Ovary (tissue), 9 donors: Measurements from ENCODE around the gene PRMT1. TPM values are rescaled to one million over a fixed set of nuclear protein-coding genes. Genes with fewer than 3 reads are reported as not detected.

Experiments used
- DNase-seq, 5 donors: peaks; one replicate each; pipeline ENCODE4 v3.0.0-alpha.2; 2019 to 2020
- H3K27ac ChIP-seq, 2 donors: fragments of 200-600 bp; one replicate each; pipeline versions ENCODE4 v1.5.1 to v1.8.0; 2019 to 2022
- H3K27me3 ChIP-seq: fragments of 200-600 bp; one replicate; pipeline ENCODE4 v1.8.0; 2022
- H3K36me3 ChIP-seq: fragments of 200-600 bp; sonication (generic); one replicate; pipeline ENCODE4 v1.5.1; 2019
- H3K4me1 ChIP-seq: one replicate; pipeline ENCODE4 v1.8.1; 2013; ENCODE audit warnings: mild to moderate bottlenecking, moderate library complexity; ENCODE audit not compliant: insufficient read depth
- H3K4me3 ChIP-seq: fragments of 200-600 bp; sonication (generic); one replicate; pipeline ENCODE4 v1.5.1; 2017
- H3K9me3 ChIP-seq, 2 donors: fragments of 200-600 bp in 1 of 2; sonication (generic) in 1 of 2; one replicate each; pipeline versions ENCODE4 v1.5.1 to v1.8.1; 2013 to 2019; ENCODE audit warnings: mild to moderate bottlenecking in 1 of 2, moderate library complexity in 1 of 2
- CTCF ChIP-seq, 3 donors: fragments of 450-650 bp in 2 of 3; fragments of 200-600 bp in 1 of 3; IDR thresholded peaks; one replicate each; pipeline versions ENCODE4 v1.5.1 to v1.8.0; 2016 to 2022; ENCODE audit warnings: antibody characterized with exemption in 3 of 3, mild to moderate bottlenecking in 1 of 3
- EP300 ChIP-seq: sonication (generic); formaldehyde crosslinking; IDR thresholded peaks from one replicate; pipeline ENCODE4 v1.6.1; 2017; ENCODE audit warnings: antibody characterized with exemption
- POLR2A ChIP-seq: fragments of 450-650 bp; IDR thresholded peaks from one replicate; pipeline ENCODE4 v1.6.1; 2017; ENCODE audit warnings: antibody characterized with exemption, mild to moderate bottlenecking, moderate library complexity
- WGBS, 3 donors: extraction: QIAGEN DNeasy Blood & Tissue Kit in 1 of 3; methylation state at CpG; one replicate each; pipeline versions ENCODE4 v1.1.5 to v1.1.7; 2013 to 2017; 5-methylcytosine and 5-hydroxymethylcytosine counted together
- intact Hi-C, 4 donors: fragments of 100-400 bp; cut with DNase I; formaldehyde crosslinking; loops; one replicate each; pipeline versions ENCODE4 v1.11.0 to v1.15.1; 2022 to 2023
- polyA plus RNA-seq, 2 donors: library from polyadenylated mRNA; stranded (reverse); fragments of 200-250 nt in 1 of 2; fragments of 350-450 nt in 1 of 2; fragmentation: Illumina TruSeq in 1 of 2; extraction: RNeasy Lipid Tissue Mini Kit (QIAGEN cat#74804) in 1 of 2; gene quantifications; one replicate each; pipeline ENCODE4 v1.2.3, GENCODE V29; 2013 to 2014
- total RNA-seq, 7 donors: library from RNA; depleted of rRNA in 2 of 7; stranded (reverse); fragments of >200 nt in 2 of 7; fragmentation: NEBNext Ultra II Directional in 3 of 7; extraction: Animal tissue kit (Norgen Biotek cat#: 25700) in 3 of 7; gene quantifications; one replicate each; pipeline versions ENCODE4 v1.1.0 to v1.2.4, GENCODE V29; 2016 to 2023
- donor health status: DM: no; HTN: no; CAD: no; lungs with moderate emphysema.
- donor health status: DM: no; HTN: no; CAD: no.
- donor health status: Bipolar disorder and iron deficiency.
- donor health status: DM: yes; HTN: yes; CAD: no.
- donor health status: DM: no; HTN: no; CAD: no.
- donor health status: DM: yes; HTN: yes; CAD: no.

The PRMT1 gene
- total and polyA plus RNA-seq, 9 donors, result 57.1 to 182 (median 152) TPM

- H3K4me1 ChIP-seq, result no peaks in the 10 kb centered on the region
- H3K27me3 ChIP-seq, result no peaks in the 10 kb centered on the region
- no peak for DNase-seq
- TF ChIP-seq EP300, result no peak
- no peak for TF ChIP-seq POLR2A
- TF ChIP-seq CTCF (IDR thresholded peaks at IDR 0.05), result no peak
- H3K27ac ChIP-seq, result no peak overlapping the region
- 72 to 82% (median 79%) methylated on average over 6 of the region's 6 CpGs for WGBS, 3 donors
- H3K9me3 ChIP-seq, result no peaks in the 10 kb centered on the region
- H3K36me3 ChIP-seq, result no peaks in the 10 kb centered on the region
- intact Hi-C loops, result no loop called here
- H3K4me3 ChIP-seq, result no peak overlapping the region
Observed at GRCh38 chr19:49696115-49696514, 19.0 kb downstream of the PRMT1 start.

- H3K27ac ChIP-seq, result no peak overlapping the region
Observed at GRCh38 chr19:49696865-49697264, 19.8 kb downstream of the PRMT1 start.

GRCh38 chr19:49699364-49699763 is 22.3 kb downstream of the PRMT1 start:
- intact Hi-C loops, result no loop called here
- Histone ChIP-seq H3K9me3 (no peaks in the 10 kb centered on the region), H3K27me3 (no peaks in the 10 kb centered on the region), H3K4me1 (no peaks in the 10 kb centered on the region), H3K27ac (no peak overlapping the region), H3K36me3 (no peaks in the 10 kb centered on the region), H3K4me3 (no peak overlapping the region)
- WGBS, 3 donors, result 89 to 93% (median 91%) methylated on average over 5 of the region's 5 CpGs
- no peak for DNase-seq
- no peak for TF ChIP-seq EP300

More at GRCh38 chr19:49696865-49697264, 19.8 kb downstream of the PRMT1 start:
- H3K27me3 ChIP-seq, result no peaks in the 10 kb centered on the region
- H3K4me1 ChIP-seq, result no peaks in the 10 kb centered on the region
- WGBS, 3 donors, result 87 to 91% (median 90%) methylated on average over 7 of the region's 7 CpGs
- no peak overlapping the region for H3K4me3 ChIP-seq
- H3K36me3 ChIP-seq, result no peaks in the 10 kb centered on the region
- no peaks in the 10 kb centered on the region for H3K9me3 ChIP-seq
- no peak for DNase-seq
- no peak for TF ChIP-seq CTCF (IDR thresholded peaks at IDR 0.05)
- no peak for TF ChIP-seq POLR2A
- no peak for TF ChIP-seq EP300
- intact Hi-C loops, result no loop called here

- intact Hi-C loops, result no loop called here
- Histone ChIP-seq H3K4me3 (no peak overlapping the region), H3K9me3 (no peaks in the 10 kb centered on the region), H3K27me3 (no peaks in the 10 kb centered on the region), H3K4me1 (no peaks in the 10 kb centered on the region), H3K27ac (no peak overlapping the region), H3K36me3 (no peaks in the 10 kb centered on the region)
- DNase-seq, result no peak
- TF ChIP-seq POLR2A, result no peak
- TF ChIP-seq EP300, result no peak
- TF ChIP-seq CTCF (IDR thresholded peaks at IDR 0.05), result no peak
- WGBS, 3 donors, result 70 to 76% (median 71%) methylated on average over 11 of the region's 11 CpGs
Observed at GRCh38 chr19:49700563-49700962, 23.5 kb downstream of the PRMT1 start.

GRCh38 chr19:49701271-49701786 is 24.3 kb downstream of the PRMT1 start:
- Histone ChIP-seq H3K27ac (no peak overlapping the region), H3K36me3 (no peaks in the 10 kb centered on the region), H3K4me3 (no peak overlapping the region), H3K9me3 (no peaks in the 10 kb centered on the region), H3K27me3 (no peaks in the 10 kb centered on the region), H3K4me1 (no peaks in the 10 kb centered on the region)
- TF ChIP-seq CTCF (IDR thresholded peaks at IDR 0.05) (no peak), POLR2A (no peak), EP300 (no peak)
- intact Hi-C loops, result no loop called here
- no peak for DNase-seq
- 77 to 82% (median 80%) methylated on average over 40 of the region's 40 CpGs for WGBS, 3 donors
